ENCODE measurements around the gene CIDEC. TPM values are rescaled to one million over a fixed set of nuclear protein-coding genes. Genes with fewer than 3 reads are reported as not detected.
"Not testable (repeated sequence)": the region's sequence is repeated elsewhere in the genome, so short reads cannot be mapped to it uniquely, and the experiment has no call there.

The CIDEC gene
- total RNA-seq, 1 experiment from 2014 or later = not detected

GRCh38 chr3:9902372-9903237, 22.6 kb upstream of the CIDEC start, which contains the start of gene IL17RE:
Gene IL17RE (plus strand): TSS chr3:9902848. CDS start chr3:9902933, 85 bp downstream.
- DNase-seq (ENCODE audit: unreplicated experiment) = peak; percentile 39
- ChIA-PET POLR2A (interaction anchor here (1.4 to 5.6 kb wide), 12 partner anchors 9 to 110 kb away, joined by 5 to 60 read pairs (median 10); partner anchors contain the start of genes ARPC4, CRELD1, IL17RC and TADA3), CTCF (interaction anchor here (0.5 to 2.4 kb wide), 15 partner anchors 9 to 549 kb away, joined by 3 to 11 read pairs (median 3); partner anchors contain the start of genes CRELD1 and RPUSD3)
- peaks cover 43% of the 10 kb centered on the region for H3K4me1 Mint-ChIP-seq (ENCODE audit: insufficient read depth, unreplicated experiment)
- H3K36me3 Mint-ChIP-seq (ENCODE audit: insufficient read depth, unreplicated experiment) = peaks cover 5% of the 10 kb centered on the region
- H3K9me3 Mint-ChIP-seq (ENCODE audit: unreplicated experiment) = no peaks in the 10 kb centered on the region
- H3K27ac Mint-ChIP-seq (ENCODE audit: low read depth, unreplicated experiment) = peak within 1 kb of the TSS; percentile 80
- H3K4me3 Mint-ChIP-seq (ENCODE audit: unreplicated experiment) = peak within 1 kb of the TSS; percentile 79
- no peaks in the 10 kb centered on the region for H3K27me3 Mint-ChIP-seq (ENCODE audit: insufficient read depth, unreplicated experiment)
- no peak for TF ChIP-seq CTCF (IDR thresholded peaks at IDR 0.05; ENCODE audit: unreplicated experiment)
- intact Hi-C loops (cut with micrococcal nuclease) = no loop called here
- no TSS peak for BruUV-seq (replicated peaks)

GRCh38 chr3:9901967-9902366, 21.9 kb upstream of the CIDEC start:
- Mint-ChIP-seq H3K4me3 (ENCODE audit: unreplicated experiment) (peak overlapping the region; percentile 79), H3K27ac (ENCODE audit: low read depth, unreplicated experiment) (no peak overlapping the region), H3K4me1 (ENCODE audit: insufficient read depth, unreplicated experiment) (peaks cover 49% of the 10 kb centered on the region), H3K9me3 (ENCODE audit: unreplicated experiment) (no peaks in the 10 kb centered on the region), H3K27me3 (ENCODE audit: insufficient read depth, unreplicated experiment) (no peaks in the 10 kb centered on the region), H3K36me3 (ENCODE audit: insufficient read depth, unreplicated experiment) (peaks cover 5% of the 10 kb centered on the region)
- no peak for TF ChIP-seq CTCF (IDR thresholded peaks at IDR 0.05; ENCODE audit: unreplicated experiment)
- no TSS peak for BruUV-seq (replicated peaks)
- DNase-seq (ENCODE audit: unreplicated experiment) = no peak
- POLR2A ChIA-PET = interaction anchor here (1.4 to 5.6 kb wide), 12 partner anchors 8 to 109 kb away, joined by 4 to 60 read pairs (median 10); partner anchors contain the start of genes ARPC4, CRELD1, IL17RC and TADA3
- intact Hi-C loops (cut with micrococcal nuclease) = no loop called here
- CTCF ChIA-PET = interaction anchor here (0.6 to 1.9 kb wide), 8 partner anchors 9 to 549 kb away, joined by 3 to 7 read pairs (median 3); partner anchors contain the start of gene CRELD1

- H3K4me1 Mint-ChIP-seq (ENCODE audit: insufficient read depth, unreplicated experiment) = peaks cover 55% of the 10 kb centered on the region
- CTCF ChIA-PET = interaction anchor here (0.5 to 1.9 kb wide), 6 partner anchors 8 to 52 kb away, joined by 3 to 7 read pairs (median 4); no protein-coding TSS in a partner anchor
- DNase-seq (ENCODE audit: unreplicated experiment); H3K4me3 Mint-ChIP-seq (ENCODE audit: unreplicated experiment); H3K27ac Mint-ChIP-seq (ENCODE audit: low read depth, unreplicated experiment); intact Hi-C loops (cut with micrococcal nuclease); H3K36me3 Mint-ChIP-seq (ENCODE audit: insufficient read depth, unreplicated experiment); H3K27me3 Mint-ChIP-seq (ENCODE audit: insufficient read depth, unreplicated experiment); BruUV-seq (replicated peaks); H3K9me3 Mint-ChIP-seq (ENCODE audit: unreplicated experiment): not testable (repeated sequence)
- POLR2A ChIA-PET = interaction anchor here (1.3 to 5.6 kb wide), 4 partner anchors 9 to 57 kb away, joined by 3 to 60 read pairs (median 10); partner anchors contain the start of genes IL17RC and RPUSD3
Measured at GRCh38 chr3:9900965-9901415, 20.9 kb upstream of the CIDEC start.

GRCh38 chr3:9899289-9899791, 19.3 kb upstream of the CIDEC start:
- intact Hi-C loops (cut with micrococcal nuclease) = no loop called here
- Mint-ChIP-seq H3K4me3 (ENCODE audit: unreplicated experiment) (peak overlapping the region; percentile 33), H3K9me3 (ENCODE audit: unreplicated experiment) (peaks cover 6% of the 10 kb centered on the region), H3K36me3 (ENCODE audit: insufficient read depth, unreplicated experiment) (peaks cover 11% of the 10 kb centered on the region), H3K27ac (ENCODE audit: low read depth, unreplicated experiment) (peak overlapping the region; percentile 79), H3K27me3 (ENCODE audit: insufficient read depth, unreplicated experiment) (no peaks in the 10 kb centered on the region), H3K4me1 (ENCODE audit: insufficient read depth, unreplicated experiment) (peaks cover 63% of the 10 kb centered on the region)
- CTCF ChIA-PET = interaction anchor here (1.1 to 1.3 kb wide), 2 partner anchors 13 to 14 kb away, joined by 3 read pairs; no protein-coding TSS in a partner anchor
- POLR2A ChIA-PET = interaction anchor here (0.5 to 3.4 kb wide), 7 partner anchors 8 to 106 kb away, joined by 3 to 98 read pairs (median 14); partner anchors contain the start of genes ARPC4, CRELD1, IL17RC and RPUSD3
- TF ChIP-seq CTCF (IDR thresholded peaks at IDR 0.05; ENCODE audit: unreplicated experiment) = no peak
- BruUV-seq (replicated peaks) = no TSS peak
- no peak for DNase-seq (ENCODE audit: unreplicated experiment)
